ENCODE results near the gene BEND2.
"Not testable (repeated sequence)": the region's sequence is repeated elsewhere in the genome, so short reads cannot be mapped to it uniquely, and the experiment has no call there.

The BEND2 gene

GRCh38 chrX:18220786-18221185, at the start of gene BEND2:
Gene BEND2 (minus strand): TSS chrX:18220886. CDS start chrX:18220750, 136 bp downstream.
- DNase-seq (ENCODE audit: low read depth), result no peak

GRCh38 chrX:18255059-18255458, 34.4 kb upstream of the BEND2 start:
- DNase-seq (ENCODE audit: low read depth), result no peak

- no peak for DNase-seq (ENCODE audit: low read depth)
Observed at GRCh38 chrX:18252644-18253359, 32.1 kb upstream of the BEND2 start.

GRCh38 chrX:18229646-18230045, 9.0 kb upstream of the BEND2 start:
- DNase-seq (ENCODE audit: low read depth), result not testable (repeated sequence)

- no peak for DNase-seq (ENCODE audit: low read depth)
Observed at GRCh38 chrX:18228069-18228468, 7.4 kb upstream of the BEND2 start.

GRCh38 chrX:18227458-18227857, 6.8 kb upstream of the BEND2 start:
- DNase-seq (ENCODE audit: low read depth), result no peak

GRCh38 chrX:18210470-18210869, 10.2 kb downstream of the BEND2 start:
- DNase-seq (ENCODE audit: low read depth), result no peak

- DNase-seq (ENCODE audit: low read depth), result no peak
Observed at GRCh38 chrX:18206657-18207056, 14.0 kb downstream of the BEND2 start.

- DNase-seq (ENCODE audit: low read depth), result no peak
Observed at GRCh38 chrX:18203631-18204030, 17.1 kb downstream of the BEND2 start.

- no peak for DNase-seq (ENCODE audit: low read depth)
Observed at GRCh38 chrX:18194688-18195087, 26.0 kb downstream of the BEND2 start.

- no peak for DNase-seq (ENCODE audit: low read depth)
Observed at GRCh38 chrX:18179446-18179845, 41.2 kb downstream of the BEND2 start.

- no peak for DNase-seq (ENCODE audit: low read depth)
Observed at GRCh38 chrX:18174971-18175370, 45.7 kb downstream of the BEND2 start.

- DNase-seq (ENCODE audit: low read depth), result no peak
Observed at GRCh38 chrX:18174209-18174608, 46.5 kb downstream of the BEND2 start.

GRCh38 chrX:18173494-18174180, 47.0 kb downstream of the BEND2 start:
- no peak for DNase-seq (ENCODE audit: low read depth)

GRCh38 chrX:18172970-18173369, 47.7 kb downstream of the BEND2 start:
- no peak for DNase-seq (ENCODE audit: low read depth)

GRCh38 chrX:18170910-18171309, 49.8 kb downstream of the BEND2 start:
- DNase-seq (ENCODE audit: low read depth), result no peak

GRCh38 chrX:18166068-18166467, 54.6 kb downstream of the BEND2 start:
- no peak for DNase-seq (ENCODE audit: low read depth)

- DNase-seq (ENCODE audit: low read depth), result no peak
Observed at GRCh38 chrX:18160369-18160768, 60.3 kb downstream of the BEND2 start.

- no peak for DNase-seq (ENCODE audit: low read depth)
Observed at GRCh38 chrX:18158963-18159362, 61.7 kb downstream of the BEND2 start.

GRCh38 chrX:18151649-18152048, 69.0 kb downstream of the BEND2 start:
- DNase-seq (ENCODE audit: low read depth), result no peak

GRCh38 chrX:18151157-18151556, 69.5 kb downstream of the BEND2 start:
- no peak for DNase-seq (ENCODE audit: low read depth)

- no peak for DNase-seq (ENCODE audit: low read depth)
Observed at GRCh38 chrX:18149454-18149853, 71.2 kb downstream of the BEND2 start.

GRCh38 chrX:18146954-18147353, 73.7 kb downstream of the BEND2 start:
- no peak for DNase-seq (ENCODE audit: low read depth)

- DNase-seq (ENCODE audit: low read depth), result no peak
Observed at GRCh38 chrX:18146009-18146408, 74.7 kb downstream of the BEND2 start.
